K562 (cell line): ENCODE measurements around the gene METTL6. TPM values are rescaled to one million over a fixed set of nuclear protein-coding genes. Genes with fewer than 3 reads are reported as not detected.
"Not testable (repeated sequence)": the region's sequence is repeated elsewhere in the genome, so short reads cannot be mapped to it uniquely, and the experiment has no call there.

Source experiments
- ATAC-seq: fragments of 200-7000 bp; cut with Tn5 transposase; 3 replicates; pipeline ENCODE4 v1.9.1; 2020; ENCODE audit warnings: moderate library complexity
- BruUV-seq: library from RNA; stranded (reverse); fragments of 400-500 nt; replicated peaks from 2 replicates; lab custom pipeline; 2021; lab: Mats Ljungman, UMichigan
- CTCF ChIA-PET: fragments of 300-600 bp; formaldehyde crosslinking; extraction: SDS; loops from one replicate; lab custom pipeline; 2021; ENCODE audit warnings: low intra/inter-chr PET ratio; lab: Yijun Ruan, JAX
- POLR2A ChIA-PET: fragments of 300-600, 350-650 bp; sonication (Branson Sonifier 250); formaldehyde crosslinking; extraction: SDS; loops from one replicate; lab custom pipeline; 2021; ENCODE audit warnings: antibody characterized with exemption, inconsistent platforms; lab: Yijun Ruan, JAX
- DNase-seq, 4 experiments: peaks; one replicate each; pipeline versions ENCODE4 v3.0.0 to v3.0.0-alpha.2; 2011 to 2018; ENCODE audit warnings: low spot score in 3 of 4, mixed read lengths in 3 of 4; ENCODE audit errors: extremely low read depth in 1 of 4
- FAIRE-seq: peaks from 2 replicates; lab custom pipeline; 2011; peaks lifted over from hg19 to GRCh38; lab: Jason Lieb, UNC
- H2AFZ ChIP-seq: 2 replicates; pipeline ENCODE4 v1.6.0; 2011; ENCODE audit warnings: low read depth, low read length, control low read depth, inconsistent platforms
- H3K27ac ChIP-seq: fragments of 200-600 bp; 3 replicates; pipeline ENCODE4 v1.8.0; 2011; ENCODE audit warnings: low read depth, mild to moderate bottlenecking, control low read depth, inconsistent platforms, low read length, moderate library complexity, mixed read lengths; ENCODE audit errors: extremely low read depth
- H3K27me3 ChIP-seq, 2 experiments: fragments of 300-600 bp in 1 of 2; 2 replicates in 1 of 2; 3 replicates in 1 of 2; pipeline versions ENCODE4 v1.6.0 to v1.8.0; 2011; ENCODE audit warnings: inconsistent platforms in 2 of 2, low read length in 2 of 2, mild to moderate bottlenecking in 1 of 2, mixed read lengths in 1 of 2, moderate library complexity in 1 of 2; ENCODE audit not compliant: control insufficient read depth in 2 of 2, insufficient read depth in 2 of 2
- H3K36me3 ChIP-seq: fragments of 300-600 bp; 3 replicates; pipeline ENCODE4 v1.8.0; 2011; ENCODE audit warnings: mild to moderate bottlenecking, low read length, inconsistent platforms; ENCODE audit not compliant: control insufficient read depth, insufficient read depth
- H3K4me1 ChIP-seq, 2 experiments: fragments of 200-600 bp in 1 of 2; replicated peaks in 1 of 2; 2 replicates in 1 of 2; 3 replicates in 1 of 2; pipeline versions ENCODE4 v1.5.1 to v1.8.0; 2011; ENCODE audit warnings: inconsistent platforms in 2 of 2, low read length in 2 of 2, mild to moderate bottlenecking in 1 of 2, mixed read lengths in 1 of 2, moderate library complexity in 1 of 2; ENCODE audit not compliant: control insufficient read depth in 2 of 2, insufficient read depth in 2 of 2
- H3K4me2 ChIP-seq: 2 replicates; pipeline ENCODE4 v1.6.1; 2011; ENCODE audit warnings: low read length, control low read depth, inconsistent platforms, mixed read lengths; ENCODE audit not compliant: insufficient read depth
- H3K4me3 ChIP-seq: fragments of 200-600 bp; sonication (generic), shearing (Covaris generic); 2 replicates; pipeline ENCODE4 v1.5.1; 2016; ENCODE audit warnings: control low read depth, inconsistent platforms
- H3K79me2 ChIP-seq: fragments of 200-600 bp; 3 replicates; pipeline ENCODE4 v1.8.0; 2011; ENCODE audit warnings: low read length, inconsistent platforms; ENCODE audit not compliant: control insufficient read depth, insufficient read depth
- H3K9ac ChIP-seq, 2 experiments: 2 replicates each; pipeline versions ENCODE4 v1.6.0 to v1.6.1; 2011; ENCODE audit warnings: low read depth in 2 of 2, low read length in 2 of 2, control low read depth in 1 of 2, inconsistent platforms in 1 of 2, mild to moderate bottlenecking in 1 of 2, mixed read lengths in 1 of 2; ENCODE audit not compliant: insufficient read depth in 1 of 2
- H3K9me1 ChIP-seq: one replicate; pipeline ENCODE4 v1.6.0; 2011; ENCODE audit warnings: inconsistent platforms, mild to moderate bottlenecking, low read length, moderate library complexity; ENCODE audit not compliant: control insufficient read depth, insufficient read depth
- H3K9me3 ChIP-seq: replicated peaks from 2 replicates; pipeline ENCODE4 v1.5.1; 2011; ENCODE audit warnings: low read depth, low read length, inconsistent platforms; ENCODE audit not compliant: control insufficient read depth, insufficient read depth
- H4K20me1 ChIP-seq: replicated peaks from 2 replicates; pipeline ENCODE4 v1.6.1; 2011; ENCODE audit warnings: low read length, inconsistent platforms, mixed read lengths; ENCODE audit not compliant: control insufficient read depth, insufficient read depth
- ADNP ChIP-seq: fragments of 200-800 bp; sonication (Bioruptor generic); IDR thresholded peaks from 2 replicates; pipeline ENCODE4 v1.6.1; 2016; ENCODE audit warnings: missing genetic modification characterization, missing compliant biosample characterization
- CEBPB ChIP-seq: fragments of 450-650 bp; IDR thresholded peaks from 2 replicates; pipeline ENCODE4 v1.6.1; 2016; ENCODE audit warnings: missing genetic modification characterization, missing compliant biosample characterization
- GMEB1 ChIP-seq: fragments of 250-450 bp; sonication (Bioruptor Pico); IDR thresholded peaks from 2 replicates; pipeline ENCODE4 v1.4.0; 2020; ENCODE audit warnings: mild to moderate bottlenecking
- SNIP1 ChIP-seq: fragments of 450-650 bp; IDR thresholded peaks from 2 replicates; pipeline ENCODE4 v1.7.1; 2017; ENCODE audit warnings: low read depth, mild to moderate bottlenecking
- TRIM24 ChIP-seq, 2 experiments: fragments of 450-650 bp; IDR thresholded peaks; 2 replicates each; pipeline ENCODE4 v1.6.1; 2016
- ZNF316 ChIP-seq: fragments of 450-650 bp; IDR thresholded peaks from 2 replicates; pipeline ENCODE4 v1.6.1; 2016
- WGBS: fragments of 100-300 bp; shearing (Covaris generic); methylation state at CpG from one replicate; pipeline ENCODE4 v1.1.6; 2016; ENCODE audit warnings: low coverage, mixed read lengths; ENCODE audit not compliant: insufficient coverage; ENCODE audit errors: missing lambda C conversion rate; 5-methylcytosine and 5-hydroxymethylcytosine counted together
- in situ Hi-C: fragments of 300-500 bp; cut with MboI; formaldehyde crosslinking; loops from 4 replicates; pipeline ENCODE4 v1.15.0; 2018; ENCODE audit warnings: inconsistent platforms, mixed read lengths
- intact Hi-C: fragments of 100-400 bp; cut with micrococcal nuclease; formaldehyde crosslinking; loops from 2 replicates; pipeline ENCODE4 v1.14.2; 2022
- polyA plus RNA-seq, 8 experiments: library from polyadenylated mRNA; depleted of rRNA in 4 of 8; stranded (reverse) in 5 of 8; unstranded in 3 of 8; fragments of >200 nt; fragmentation: Nextera tagmentation in 2 of 8; fragmentation: Illumina TruSeq in 1 of 8; extraction: Ambion mirVana in 2 of 8; extraction: Trizol in 1 of 8; gene quantifications; 2 replicates each; pipeline versions ENCODE4 v1.2.1 to v1.2.3, GENCODE V29; 2011 to 2014; ENCODE audit warnings: inconsistent platforms in 1 of 8, missing spikeins in 1 of 8
- total RNA-seq, 7 experiments: library from RNA; depleted of rRNA in 6 of 7; stranded (reverse); fragments of >200 nt in 6 of 7; fragmentation: Illumina TruSeq in 2 of 7; extraction: Trizol in 2 of 7; gene quantifications; 2 replicates each; pipeline versions ENCODE4 v1.2.1 to v1.2.3, GENCODE V29; 2011 to 2021; ENCODE audit warnings: low replicate concordance in 1 of 7

The METTL6 gene
- total and polyA plus RNA-seq, 9 of the 15 experiments (the other 6 are each of a cell fraction or from before 2014, with no cell fraction given) = 18.8 to 61.5 (median 33.9) TPM

- H3K9me1 ChIP-seq, CTCF ChIA-PET, H4K20me1 ChIP-seq, BruUV-seq, H3K4me2 ChIP-seq, H2AFZ ChIP-seq, H3K4me1 ChIP-seq, H3K4me3 ChIP-seq, DNase-seq, ATAC-seq, H3K9me3 ChIP-seq, H3K79me2 ChIP-seq, H3K36me3 ChIP-seq, H3K9ac ChIP-seq, H3K27me3 ChIP-seq, H3K27ac ChIP-seq, POLR2A ChIA-PET, intact Hi-C loops, FAIRE-seq: not testable (repeated sequence)
- 0 out of 2 replicates have a peak, but pooled peaks have one; percentile 14 for TF ChIP-seq ADNP (tag)
- 35% methylated on average over 10 of the region's 10 CpGs for WGBS
- in situ Hi-C loops = loop anchor here (10.0 kb wide), 1 partner anchor 270 kb away; no protein-coding TSS in a partner anchor
Measured at GRCh38 chr3:15385238-15385695, 42.1 kb downstream of the METTL6 start.

- FAIRE-seq (no peak), ATAC-seq (no peak), DNase-seq (no peak)
- H3K9me1 ChIP-seq = no peaks in the 10 kb centered on the region
- BruUV-seq = no TSS peak
- H3K4me2 ChIP-seq = no peak overlapping the region
- H3K79me2 ChIP-seq = no peaks in the 10 kb centered on the region
- no peak overlapping the region for H3K9ac ChIP-seq
- TF ChIP-seq SNIP1 (no peak), ZNF316 (0 out of 2 replicates have a peak, but pooled peaks have one; percentile 17), CEBPB (peak; percentile 58), TRIM24 (IDR thresholded peaks at IDR 0.05) (no peak), GMEB1 (no peak)
- in situ Hi-C loops (loop anchor here (5.0 to 10.0 kb wide), 2 partner anchors 117 to 270 kb away; no protein-coding TSS in a partner anchor), intact Hi-C loops (loop anchor here (5.0 kb wide), 1 partner anchor 173 kb away; no protein-coding TSS in a partner anchor)
- POLR2A ChIA-PET = interaction anchor here (1.7 kb wide), 1 partner anchor 115 kb away, joined by 5 read pairs; no protein-coding TSS in a partner anchor
- H2AFZ ChIP-seq = no peak overlapping the region
- H3K27ac ChIP-seq = no peak overlapping the region
- H3K4me3 ChIP-seq = no peak overlapping the region
- WGBS = 53% methylated on average over 4 of the region's 4 CpGs
- no peaks in the 10 kb centered on the region; the same call in 2 of the 3 replicates for H3K36me3 ChIP-seq
- H3K27me3 ChIP-seq = no peaks in the 10 kb centered on the region; a peak in 1 of 5 replicates
- CTCF ChIA-PET = no interaction called here
- H3K9me3 ChIP-seq = no peaks in the 10 kb centered on the region
- peaks cover 0 to 8% of the 10 kb centered on the region in 2 experiments; a peak in 2 of 5 replicates for H3K4me1 ChIP-seq
- H4K20me1 ChIP-seq = no peaks in the 10 kb centered on the region
Measured at GRCh38 chr3:15384510-15385237, 42.7 kb downstream of the METTL6 start.
